Ecto neural progenitor cell (in vitro differentiated cells): ENCODE results near the gene PEX6.

Experiments used
- DNase-seq: peaks from one replicate; pipeline ENCODE4 v3.0.0-alpha.2; 2018; ENCODE audit warnings: low spot score

Gene PEX6

DNA sequence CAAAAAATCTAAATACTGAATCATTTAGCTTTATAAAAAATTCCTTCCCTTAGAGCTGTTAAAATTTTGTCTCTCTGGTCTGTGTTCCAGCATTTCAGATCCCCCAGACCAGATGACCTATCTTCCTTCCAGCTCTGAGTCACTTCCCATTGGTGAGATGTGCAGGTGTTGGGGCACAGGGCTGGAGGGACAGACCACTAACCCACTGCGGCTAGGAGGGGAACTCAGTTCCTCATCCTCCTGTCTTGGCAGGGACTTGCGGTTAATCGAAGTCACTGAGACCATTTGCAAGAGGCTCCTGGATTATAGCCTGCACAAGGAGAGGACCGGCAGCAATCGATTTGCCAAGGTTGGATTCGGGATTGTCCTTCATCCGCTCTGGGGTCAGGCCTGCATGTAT lies 43.7 kb downstream of the PEX6 start:
- DNase-seq = no peak

DNA sequence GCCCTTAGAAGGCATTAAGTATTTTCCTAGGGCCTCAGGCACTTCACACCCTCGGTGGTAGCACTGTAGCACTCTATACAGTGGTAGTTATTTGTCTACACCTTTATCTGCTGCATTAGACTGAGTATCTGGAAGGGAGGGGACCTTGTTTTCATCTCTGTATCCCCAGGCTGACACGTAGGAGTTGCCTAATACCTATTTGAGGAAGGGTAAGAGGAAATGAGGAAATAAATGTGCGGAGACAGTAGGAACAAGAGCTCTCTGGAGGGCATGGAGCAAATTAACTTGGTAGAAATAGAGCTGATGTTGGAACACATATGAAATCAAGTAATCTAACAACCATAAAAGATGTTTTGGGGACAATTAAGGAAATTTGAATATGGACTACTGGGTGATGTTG lies 45.8 kb downstream of the PEX6 start:
- no peak for DNase-seq

DNA sequence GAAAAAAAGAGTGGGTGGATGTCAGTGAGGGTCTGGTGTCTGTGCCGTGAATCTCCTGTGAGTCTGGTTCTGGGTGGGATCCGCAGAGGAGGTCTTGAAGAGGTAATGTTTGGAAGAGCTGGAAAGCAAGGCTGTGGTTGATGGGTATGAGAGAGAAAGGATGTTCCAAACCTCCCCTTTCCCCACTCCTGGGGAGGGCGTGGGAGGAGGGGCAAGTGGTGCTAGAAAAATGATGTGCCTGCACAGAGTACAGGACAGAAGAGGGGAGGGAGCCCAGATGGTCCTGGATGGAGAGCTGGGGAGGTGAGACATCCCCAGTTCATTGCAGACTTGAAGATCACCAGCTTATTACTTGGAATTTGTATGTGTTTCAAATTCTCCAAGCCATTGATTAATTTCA lies 46.6 kb downstream of the PEX6 start:
- no peak for DNase-seq

DNA sequence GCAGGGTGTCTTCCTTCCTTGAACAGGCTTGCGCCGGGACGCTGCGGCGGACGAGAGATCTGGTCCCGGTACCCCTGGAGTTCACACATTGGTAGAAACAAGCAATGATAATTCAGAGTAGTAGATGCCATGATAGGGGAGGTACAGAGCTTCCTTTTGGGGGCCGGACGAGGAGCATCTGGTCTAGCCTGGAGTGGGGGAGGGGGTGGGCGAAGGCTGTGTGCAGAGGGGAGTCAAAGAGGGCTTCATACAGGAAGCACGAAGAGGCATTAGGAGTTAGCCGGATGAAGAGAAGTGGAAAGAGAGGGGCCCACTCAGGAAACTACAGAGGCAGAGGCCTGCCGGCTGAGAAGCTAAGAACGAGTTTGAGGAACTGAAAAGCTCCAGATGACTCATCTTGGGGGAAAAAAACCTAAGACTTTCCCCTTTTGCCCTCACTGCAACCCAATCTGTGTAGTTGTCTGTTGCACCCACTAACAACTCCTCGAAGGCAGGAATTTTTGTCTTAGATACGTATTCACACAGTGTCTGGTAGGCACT lies 49.1 kb downstream of the PEX6 start:
- DNase-seq = no peak

DNA sequence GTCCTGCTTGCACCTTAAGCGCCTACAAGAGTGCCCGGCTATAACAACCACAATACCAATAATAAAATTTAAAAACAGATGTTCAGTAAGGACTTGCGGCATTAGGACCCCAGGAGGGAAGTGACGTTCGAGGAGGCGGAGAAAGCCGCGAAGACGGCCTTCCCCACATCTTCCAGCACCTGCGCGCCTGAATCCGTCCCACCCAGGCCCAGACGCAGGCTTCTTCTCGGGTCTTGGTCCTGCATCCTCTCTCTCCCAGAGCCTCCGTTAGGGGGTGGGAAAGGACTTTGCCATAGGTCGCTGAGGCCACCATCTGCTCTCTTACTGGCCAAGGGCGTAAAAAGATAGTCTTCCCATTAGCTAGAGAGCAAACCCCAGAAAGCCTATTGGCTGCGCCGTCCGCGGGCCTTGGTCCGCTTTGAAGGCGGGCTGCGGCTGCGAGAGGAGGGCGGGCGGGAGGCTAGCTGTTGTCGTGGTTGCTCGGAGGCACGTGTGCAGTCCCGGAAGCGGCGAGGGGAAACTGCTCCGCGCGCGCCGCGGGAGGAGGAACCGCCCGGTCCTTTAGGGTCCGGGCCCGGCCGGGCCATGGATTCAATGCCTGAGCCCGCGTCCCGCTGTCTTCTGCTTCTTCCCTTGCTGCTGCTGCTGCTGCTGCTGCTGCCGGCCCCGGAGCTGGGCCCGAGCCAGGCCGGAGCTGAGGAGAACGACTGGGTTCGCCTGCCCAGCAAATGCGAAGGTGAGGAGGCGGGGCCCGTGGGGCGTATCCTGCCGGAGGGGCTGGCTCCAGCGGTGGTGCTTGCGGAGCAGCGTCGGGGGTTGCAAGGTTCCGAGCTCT lies 49.8 kb downstream of the PEX6 start, which contains the start of gene CNPY3:
Gene CNPY3, plus strand, starts transcription at position 495 of the 835 bp plus-strand sequence. Its CDS starts 91 bp downstream, at position 586.
- DNase-seq = peak; percentile 97

DNA sequence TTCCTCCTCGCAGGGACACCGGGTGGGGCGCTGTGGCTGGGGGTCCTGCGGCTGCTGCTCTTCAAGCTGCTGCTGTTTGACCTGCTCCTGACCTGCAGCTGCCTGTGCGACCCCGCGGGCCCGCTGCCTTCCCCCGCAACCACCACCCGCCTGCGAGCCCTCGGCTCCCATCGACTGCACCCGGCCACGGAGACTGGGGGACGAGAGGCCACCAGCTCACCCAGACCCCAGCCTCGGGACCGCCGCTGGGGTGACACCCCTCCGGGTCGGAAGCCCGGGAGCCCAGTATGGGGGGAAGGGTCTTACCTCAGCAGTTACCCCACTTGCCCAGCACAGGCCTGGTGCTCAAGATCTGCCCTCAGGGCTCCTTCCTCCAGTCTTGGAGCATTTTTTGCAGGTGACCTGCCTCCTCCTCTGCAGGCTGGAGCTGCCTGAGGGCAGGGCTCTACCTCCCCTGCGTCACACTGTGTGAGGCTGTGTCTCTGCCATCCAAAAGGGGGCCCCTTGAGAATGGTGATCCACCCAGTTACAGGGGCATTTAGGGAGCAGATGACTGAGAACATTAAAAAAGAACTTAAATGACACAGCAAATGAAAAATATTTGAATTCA lies 53.6 kb downstream of the PEX6 start:
- DNase-seq = no peak

DNA sequence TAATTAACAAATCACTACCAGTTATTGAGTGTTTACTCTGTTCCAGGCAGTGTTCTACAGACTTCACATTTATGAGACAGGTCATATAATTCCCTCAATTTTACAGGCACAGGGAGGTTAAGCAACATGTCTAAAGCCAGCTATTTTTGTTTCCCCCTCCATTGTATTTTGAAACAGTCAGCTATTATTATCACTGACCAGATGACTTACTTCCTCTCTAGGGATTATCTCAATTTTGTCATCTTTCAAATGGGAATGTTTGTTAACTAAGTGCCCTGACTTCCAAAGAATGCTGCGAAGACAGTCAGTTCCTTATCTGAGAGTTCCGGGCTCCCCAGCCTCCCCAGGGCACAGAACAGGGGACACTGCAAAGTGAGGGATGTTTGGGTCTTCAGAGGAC lies 55.3 kb downstream of the PEX6 start:
- DNase-seq = no peak

DNA sequence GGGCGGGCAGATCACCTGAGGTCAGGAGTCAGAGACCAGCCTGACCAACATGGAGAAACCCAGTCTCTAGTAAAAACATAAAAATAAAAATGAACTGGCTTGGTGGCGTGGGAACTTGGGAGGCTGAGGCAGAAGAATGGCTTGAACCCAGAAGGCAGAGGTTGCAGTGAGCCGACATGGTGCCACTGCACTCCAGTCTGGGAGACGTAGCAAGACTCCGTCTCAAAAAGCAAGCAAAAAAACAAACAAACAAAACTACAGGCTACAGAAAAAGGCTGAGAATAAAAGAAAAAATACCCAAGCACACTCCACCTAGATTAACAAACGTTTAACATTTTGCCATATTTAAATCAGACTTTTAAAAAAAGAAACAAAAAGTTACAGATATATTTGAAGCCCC lies 57.2 kb downstream of the PEX6 start:
- DNase-seq = no peak

DNA sequence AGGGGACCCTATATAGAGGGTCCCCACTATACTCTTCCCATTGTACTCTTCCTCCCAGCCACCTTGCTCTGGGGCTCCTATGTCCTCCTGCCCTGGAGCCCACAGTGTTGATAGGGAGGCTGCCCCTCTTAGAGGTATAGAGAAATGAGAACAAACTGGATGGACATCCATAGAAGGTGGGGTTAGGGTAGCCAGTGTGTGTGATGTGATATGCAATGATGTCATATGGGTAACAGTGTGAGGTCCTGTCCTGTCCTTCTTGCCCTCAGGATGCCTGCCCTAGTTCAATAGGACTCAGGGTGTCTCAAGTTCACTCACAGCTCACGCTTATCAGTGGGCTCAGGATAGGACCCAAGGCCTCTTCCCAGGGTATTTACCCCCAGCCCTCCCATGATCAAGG lies 62.7 kb downstream of the PEX6 start:
- no peak for DNase-seq

DNA sequence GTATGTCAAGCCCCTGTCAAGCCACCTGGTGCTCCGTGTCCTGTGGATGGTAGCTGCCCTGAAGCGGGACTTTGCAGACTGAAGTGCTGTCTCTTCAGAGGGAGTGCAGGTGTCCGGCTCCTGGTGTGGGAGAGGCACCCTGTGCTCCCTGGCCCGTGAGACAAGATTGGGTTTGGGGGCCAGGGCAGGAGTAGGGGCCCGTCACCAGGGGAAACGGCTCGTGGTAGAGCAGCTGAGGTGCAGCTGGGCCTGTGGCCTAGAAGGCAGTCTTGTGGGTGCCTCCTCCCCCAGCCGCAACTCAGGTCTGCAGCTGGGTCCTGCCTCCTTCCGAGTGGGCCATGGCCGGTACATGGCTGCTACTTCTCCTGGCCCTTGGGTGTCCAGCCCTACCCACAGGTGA lies 63.2 kb downstream of the PEX6 start, which contains the start of gene PTCRA:
Gene PTCRA, plus strand, starts transcription at position 322 of the 400 bp plus-strand sequence. Its CDS starts 17 bp downstream, at position 339.
- DNase-seq = no peak

DNA sequence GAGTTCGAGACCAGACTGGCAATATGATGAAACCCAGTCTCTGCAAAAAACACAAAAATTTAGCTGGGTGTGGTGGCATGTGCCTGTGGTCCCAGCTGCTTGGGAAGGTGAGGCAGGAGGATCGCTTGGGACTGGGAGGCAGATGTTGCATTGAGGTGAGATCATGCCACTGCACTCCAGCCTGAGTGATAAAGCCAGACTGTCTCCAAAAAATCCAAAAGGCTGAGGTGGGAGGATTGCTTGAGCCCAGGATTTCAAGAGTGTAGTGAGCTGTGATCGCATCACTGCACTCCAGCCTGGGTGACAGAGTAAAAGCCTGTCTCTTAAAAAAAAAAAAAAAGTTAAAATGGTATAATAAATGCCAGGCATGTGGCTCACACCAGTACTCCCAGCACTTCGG lies 64.4 kb downstream of the PEX6 start:
- no peak for DNase-seq
